ENCODE results near the gene USP31. TPM values are rescaled to one million over a fixed set of nuclear protein-coding genes. Genes with fewer than 3 reads are reported as not detected.
A peak's percentile ranks its signal among the peaks of the same experiment; 100 is the strongest.

USP31 gene
- total RNA-seq, 2 experiments from 2014 or later: 6.6 to 6.8 TPM

- CTCF ChIA-PET: interaction anchor here (1.5 to 2.6 kb wide), 2 partner anchors 33 to 252 kb away, joined by 3 to 6 read pairs; no protein-coding TSS in a partner anchor
- DNase-seq: peak; percentile 73
- POLR2A ChIA-PET: no interaction called here
- Mint-ChIP-seq H3K4me3 (peak overlapping the region; percentile 42), H3K4me1 (peaks cover 8% of the 10 kb centered on the region), H3K27ac (no peak overlapping the region), H3K27me3 (peaks cover 56% of the 10 kb centered on the region), H3K36me3 (ENCODE audit: low read depth) (no peaks in the 10 kb centered on the region), H3K9me3 (no peaks in the 10 kb centered on the region)
Observed at GRCh38 chr16:23182206-23182678, 33.0 kb upstream of the USP31 start.

- no peak for DNase-seq
- ChIA-PET CTCF (interaction anchor here (0.6 to 0.7 kb wide), 4 partner anchors 16 to 494 kb away, joined by 3 to 4 read pairs (median 3); no protein-coding TSS in a partner anchor), POLR2A (interaction anchor here (0.6 kb wide), 1 partner anchor 333 kb away, joined by 7 read pairs; no protein-coding TSS in a partner anchor)
- Mint-ChIP-seq H3K36me3 (ENCODE audit: low read depth) (no peaks in the 10 kb centered on the region), H3K9me3 (no peaks in the 10 kb centered on the region), H3K4me3 (no peak overlapping the region), H3K27ac (no peak overlapping the region), H3K27me3 (peaks cover 54% of the 10 kb centered on the region), H3K4me1 (peaks cover 8% of the 10 kb centered on the region)
Observed at GRCh38 chr16:23181506-23181905, 32.3 kb upstream of the USP31 start.

GRCh38 chr16:23175651-23176050 is 26.4 kb upstream of the USP31 start:
- ChIA-PET CTCF (no interaction called here), POLR2A (no interaction called here)
- no peak for DNase-seq
- Mint-ChIP-seq H3K27me3 (peaks cover 32% of the 10 kb centered on the region), H3K9me3 (no peaks in the 10 kb centered on the region), H3K36me3 (ENCODE audit: low read depth) (no peaks in the 10 kb centered on the region), H3K27ac (no peak overlapping the region), H3K4me1 (no peaks in the 10 kb centered on the region), H3K4me3 (no peak overlapping the region)

- CTCF ChIA-PET: no interaction called here
- Mint-ChIP-seq H3K27ac (no peak overlapping the region), H3K36me3 (ENCODE audit: low read depth) (no peaks in the 10 kb centered on the region), H3K4me3 (no peak overlapping the region), H3K4me1 (no peaks in the 10 kb centered on the region), H3K27me3 (peaks cover 33% of the 10 kb centered on the region), H3K9me3 (no peaks in the 10 kb centered on the region)
- POLR2A ChIA-PET: no interaction called here
- no peak for DNase-seq
Observed at GRCh38 chr16:23174622-23175021, 25.4 kb upstream of the USP31 start.

GRCh38 chr16:23172994-23173393 is 23.7 kb upstream of the USP31 start:
- no peak overlapping the region for H3K27ac Mint-ChIP-seq
- H3K36me3 Mint-ChIP-seq (ENCODE audit: low read depth): no peaks in the 10 kb centered on the region
- no peak overlapping the region for H3K4me3 Mint-ChIP-seq
- peaks cover 35% of the 10 kb centered on the region for H3K27me3 Mint-ChIP-seq
- ChIA-PET POLR2A (no interaction called here), CTCF (interaction anchor here (0.6 kb wide), 1 partner anchor 298 kb away, joined by 4 read pairs; no protein-coding TSS in a partner anchor)
- DNase-seq: no peak
- no peaks in the 10 kb centered on the region for H3K9me3 Mint-ChIP-seq
- no peaks in the 10 kb centered on the region for H3K4me1 Mint-ChIP-seq

- no peak for DNase-seq
- POLR2A ChIA-PET: no interaction called here
- CTCF ChIA-PET: interaction anchor here (0.6 kb wide), 1 partner anchor 299 kb away, joined by 4 read pairs; no protein-coding TSS in a partner anchor
Observed at GRCh38 chr16:23172583-23172982, 23.3 kb upstream of the USP31 start.

GRCh38 chr16:23164736-23165135 is 15.5 kb upstream of the USP31 start:
- H3K27ac Mint-ChIP-seq: no peak overlapping the region
- H3K4me1 Mint-ChIP-seq: no peaks in the 10 kb centered on the region
- ChIA-PET POLR2A (no interaction called here), CTCF (no interaction called here)
- no peak overlapping the region for H3K4me3 Mint-ChIP-seq
- DNase-seq: no peak
- peaks cover 48% of the 10 kb centered on the region for H3K27me3 Mint-ChIP-seq
- H3K36me3 Mint-ChIP-seq (ENCODE audit: low read depth): no peaks in the 10 kb centered on the region
- no peaks in the 10 kb centered on the region for H3K9me3 Mint-ChIP-seq

More at GRCh38 chr16:23172583-23172982, 23.3 kb upstream of the USP31 start:
- no peak overlapping the region for H3K27ac Mint-ChIP-seq
- no peaks in the 10 kb centered on the region for H3K9me3 Mint-ChIP-seq
- no peaks in the 10 kb centered on the region for H3K4me1 Mint-ChIP-seq
- peaks cover 38% of the 10 kb centered on the region for H3K27me3 Mint-ChIP-seq
- H3K36me3 Mint-ChIP-seq (ENCODE audit: low read depth): no peaks in the 10 kb centered on the region
- no peak overlapping the region for H3K4me3 Mint-ChIP-seq

GRCh38 chr16:23163921-23164320 is 14.7 kb upstream of the USP31 start:
- H3K27me3 Mint-ChIP-seq: peaks cover 43% of the 10 kb centered on the region

GRCh38 chr16:23160574-23160973 is 11.3 kb upstream of the USP31 start:
- Mint-ChIP-seq H3K27ac (no peak overlapping the region), H3K4me3 (no peak overlapping the region), H3K36me3 (ENCODE audit: low read depth) (no peaks in the 10 kb centered on the region), H3K27me3 (peaks cover 27% of the 10 kb centered on the region), H3K4me1 (peaks cover 11% of the 10 kb centered on the region), H3K9me3 (peaks cover 2% of the 10 kb centered on the region)
- ChIA-PET CTCF (interaction anchor here (1.6 kb wide), 1 partner anchor 118 kb away, joined by 3 read pairs; no protein-coding TSS in a partner anchor), POLR2A (no interaction called here)
- DNase-seq: no peak

More at GRCh38 chr16:23163921-23164320, 14.7 kb upstream of the USP31 start:
- no peak overlapping the region for H3K27ac Mint-ChIP-seq
- ChIA-PET CTCF (no interaction called here), POLR2A (no interaction called here)
- H3K4me1 Mint-ChIP-seq: no peaks in the 10 kb centered on the region
- no peak overlapping the region for H3K4me3 Mint-ChIP-seq
- no peaks in the 10 kb centered on the region for H3K36me3 Mint-ChIP-seq (ENCODE audit: low read depth)
- H3K9me3 Mint-ChIP-seq: no peaks in the 10 kb centered on the region
- DNase-seq: no peak

- H3K9me3 Mint-ChIP-seq: peaks cover 2% of the 10 kb centered on the region
- peaks cover 13% of the 10 kb centered on the region for H3K4me1 Mint-ChIP-seq
- peaks cover 25% of the 10 kb centered on the region for H3K27me3 Mint-ChIP-seq
- DNase-seq: no peak
- ChIA-PET CTCF (interaction anchor here (0.6 to 1.6 kb wide), 2 partner anchors 118 to 338 kb away, joined by 3 read pairs; no protein-coding TSS in a partner anchor), POLR2A (no interaction called here)
- H3K4me3 Mint-ChIP-seq: no peak overlapping the region
- no peak overlapping the region for H3K27ac Mint-ChIP-seq
- no peaks in the 10 kb centered on the region for H3K36me3 Mint-ChIP-seq (ENCODE audit: low read depth)
Observed at GRCh38 chr16:23160082-23160481, 10.8 kb upstream of the USP31 start.

GRCh38 chr16:23158114-23158513 is 8.9 kb upstream of the USP31 start:
- ChIA-PET POLR2A (interaction anchor here (0.6 kb wide), 1 partner anchor 59 kb away, joined by 3 read pairs; no protein-coding TSS in a partner anchor), CTCF (interaction anchor here (0.6 kb wide), 1 partner anchor 64 kb away, joined by 3 read pairs; no protein-coding TSS in a partner anchor)
- H3K27ac Mint-ChIP-seq: no peak overlapping the region
- H3K4me1 Mint-ChIP-seq: peaks cover 13% of the 10 kb centered on the region
- DNase-seq: no peak
- H3K4me3 Mint-ChIP-seq: no peak overlapping the region
- peaks cover 2% of the 10 kb centered on the region for H3K9me3 Mint-ChIP-seq
- no peaks in the 10 kb centered on the region for H3K36me3 Mint-ChIP-seq (ENCODE audit: low read depth)
- H3K27me3 Mint-ChIP-seq: peaks cover 19% of the 10 kb centered on the region

- Mint-ChIP-seq H3K9me3 (peaks cover 2% of the 10 kb centered on the region), H3K4me3 (no peak overlapping the region), H3K27me3 (peaks cover 23% of the 10 kb centered on the region), H3K4me1 (peaks cover 13% of the 10 kb centered on the region), H3K36me3 (ENCODE audit: low read depth) (no peaks in the 10 kb centered on the region), H3K27ac (peak overlapping the region; percentile 54)
- ChIA-PET CTCF (no interaction called here), POLR2A (no interaction called here)
- peak; percentile 8 for DNase-seq
Observed at GRCh38 chr16:23156946-23157460, 7.8 kb upstream of the USP31 start.

GRCh38 chr16:23156110-23156509 is 6.9 kb upstream of the USP31 start:
- Mint-ChIP-seq H3K4me1 (peaks cover 13% of the 10 kb centered on the region), H3K36me3 (ENCODE audit: low read depth) (no peaks in the 10 kb centered on the region), H3K27me3 (peaks cover 21% of the 10 kb centered on the region), H3K27ac (no peak overlapping the region), H3K4me3 (no peak overlapping the region), H3K9me3 (peaks cover 2% of the 10 kb centered on the region)
- no peak for DNase-seq
- CTCF ChIA-PET: no interaction called here
- POLR2A ChIA-PET: no interaction called here

All from activated CD4-positive, alpha-beta T cell treated with anti-CD3 and anti-CD28 coated beads, Interleukin-2, amount 10 ng/mL, durations not matched to agents 7 days and 5 days (primary cell).